Ascending aorta (tissue), 2 donors: Measurements from ENCODE around the gene CDK1. TPM values are rescaled to one million over a fixed set of nuclear protein-coding genes. Genes with fewer than 3 reads are reported as not detected.
"Not testable (repeated sequence)": the region's sequence is repeated elsewhere in the genome, so short reads cannot be mapped to it uniquely, and the experiment has no call there.

Experiments used
- DNase-seq, 2 donors: peaks; one replicate each; pipeline ENCODE4 v3.0.0-alpha.2; 2019; ENCODE audit warnings: low spot score in 2 of 2
- H3K27ac ChIP-seq, 2 donors: fragments of 200-600 bp; sonication (generic); one replicate each; pipeline ENCODE4 v1.5.1; 2016 to 2017; ENCODE audit warnings: mild to moderate bottlenecking in 1 of 2
- H3K27me3 ChIP-seq: fragments of 200-600 bp; sonication (generic); one replicate; pipeline ENCODE4 v1.5.1; 2017
- H3K36me3 ChIP-seq, 2 donors: fragments of 200-600 bp; sonication (generic); one replicate each; pipeline ENCODE4 v1.5.1; 2016
- H3K4me1 ChIP-seq, 2 donors: fragments of 200-600 bp; sonication (generic); one replicate each; pipeline ENCODE4 v1.5.1; 2016 to 2017; ENCODE audit warnings: mild to moderate bottlenecking in 1 of 2
- H3K4me3 ChIP-seq, 2 donors: fragments of 200-600 bp; sonication (generic); one replicate each; pipeline ENCODE4 v1.5.1; 2016 to 2017; ENCODE audit warnings: mild to moderate bottlenecking in 1 of 2
- H3K9me3 ChIP-seq, 2 donors: fragments of 200-600 bp; sonication (generic); one replicate each; pipeline ENCODE4 v1.5.1; 2016
- CTCF ChIP-seq, 3 experiments: fragments of 200-600 bp in 2 of 3; fragments of 450-650 bp in 1 of 3; sonication (generic) in 2 of 3; IDR thresholded peaks; one replicate each; pipeline ENCODE4 v1.5.1; 2016 to 2019; ENCODE audit warnings: antibody characterized with exemption in 3 of 3, mild to moderate bottlenecking in 1 of 3, moderate library complexity in 1 of 3
- intact Hi-C: fragments of 100-400 bp; cut with DNase I; formaldehyde crosslinking; loops from one replicate; pipeline ENCODE4 v1.15.1; 2023
- total RNA-seq: library from RNA; depleted of rRNA; stranded (reverse); fragments of >200 nt; gene quantifications from one replicate; pipeline ENCODE4 v1.1.0, GENCODE V29; 2016

The CDK1 gene
- total RNA-seq, 1 donor from 2014 or later = not detected

GRCh38 chr10:60822809-60823208, 44.5 kb downstream of the CDK1 start:
- no peak overlapping the region for H3K4me3 ChIP-seq
- H3K36me3 ChIP-seq = no peaks in the 10 kb centered on the region
- H3K27me3 ChIP-seq = no peaks in the 10 kb centered on the region
- no peak for TF ChIP-seq CTCF (IDR thresholded peaks at IDR 0.05)
- no peaks in the 10 kb centered on the region for H3K9me3 ChIP-seq
- intact Hi-C loops = no loop called here
- H3K4me1 ChIP-seq = no peaks in the 10 kb centered on the region
- no peak for DNase-seq
- no peak overlapping the region for H3K27ac ChIP-seq

GRCh38 chr10:60823324-60823723, 45.0 kb downstream of the CDK1 start:
- no peak for TF ChIP-seq CTCF (IDR thresholded peaks at IDR 0.05)
- Histone ChIP-seq H3K27ac (no peak overlapping the region), H3K4me3 (no peak overlapping the region), H3K9me3 (no peaks in the 10 kb centered on the region), H3K27me3 (no peaks in the 10 kb centered on the region), H3K36me3 (no peaks in the 10 kb centered on the region), H3K4me1 (peaks cover 0 to 2% of the 10 kb centered on the region in 2 donors)
- DNase-seq = no peak
- intact Hi-C loops = no loop called here

GRCh38 chr10:60825520-60825919, 47.2 kb downstream of the CDK1 start:
- intact Hi-C loops = no loop called here
- H3K36me3 ChIP-seq = no peaks in the 10 kb centered on the region
- H3K27me3 ChIP-seq = no peaks in the 10 kb centered on the region
- DNase-seq = no peak
- no peak for TF ChIP-seq CTCF (IDR thresholded peaks at IDR 0.05)
- peaks cover 0 to 2% of the 10 kb centered on the region in 2 donors for H3K4me1 ChIP-seq
- H3K9me3 ChIP-seq = no peaks in the 10 kb centered on the region
- no peak overlapping the region for H3K4me3 ChIP-seq
- H3K27ac ChIP-seq = no peak overlapping the region

DNA sequence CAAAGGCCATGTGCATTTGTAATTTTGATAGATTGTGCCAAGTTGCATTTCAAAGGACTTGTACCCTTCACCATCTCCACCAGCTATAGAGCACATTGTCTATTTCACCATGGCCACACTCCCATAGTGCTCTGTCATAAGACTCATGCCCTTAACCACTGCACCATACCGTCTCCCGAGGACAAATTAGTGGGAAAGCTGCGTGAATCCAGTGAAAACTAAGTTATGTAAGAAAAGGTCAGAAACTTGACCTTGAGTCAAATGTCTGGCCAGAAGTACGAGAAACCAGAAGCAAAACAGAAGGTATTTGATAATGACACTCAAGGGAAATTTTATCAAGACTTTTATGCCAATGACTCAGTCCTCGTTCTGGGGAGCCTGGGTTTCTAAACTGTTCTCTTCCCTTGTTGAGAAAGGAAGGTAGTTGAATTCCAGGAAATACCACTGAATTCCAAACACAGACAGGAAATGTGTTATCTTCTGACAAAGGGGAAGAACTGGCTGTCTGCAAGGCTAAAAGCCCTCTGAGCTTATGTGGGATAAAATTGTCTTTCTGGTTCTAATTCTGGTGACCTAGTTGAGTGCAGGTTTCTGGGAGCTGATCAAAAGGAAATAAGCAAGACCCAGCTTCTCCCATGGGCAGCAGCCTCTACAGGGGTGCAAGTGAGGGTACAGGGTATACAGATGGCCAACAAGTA, 49.7 kb downstream of the CDK1 start:
- TF ChIP-seq CTCF (IDR thresholded peaks at IDR 0.05) = no peak
- Histone ChIP-seq H3K36me3 (no peaks in the 10 kb centered on the region), H3K4me3 (no peak overlapping the region), H3K9me3 (no peaks in the 10 kb centered on the region), H3K27me3 (no peaks in the 10 kb centered on the region), H3K27ac (peak overlapping the region in 1 of 2 donors; percentile 28), H3K4me1 (peaks cover 0 to 2% of the 10 kb centered on the region in 2 donors)
- intact Hi-C loops = no loop called here
- no peak for DNase-seq

DNA sequence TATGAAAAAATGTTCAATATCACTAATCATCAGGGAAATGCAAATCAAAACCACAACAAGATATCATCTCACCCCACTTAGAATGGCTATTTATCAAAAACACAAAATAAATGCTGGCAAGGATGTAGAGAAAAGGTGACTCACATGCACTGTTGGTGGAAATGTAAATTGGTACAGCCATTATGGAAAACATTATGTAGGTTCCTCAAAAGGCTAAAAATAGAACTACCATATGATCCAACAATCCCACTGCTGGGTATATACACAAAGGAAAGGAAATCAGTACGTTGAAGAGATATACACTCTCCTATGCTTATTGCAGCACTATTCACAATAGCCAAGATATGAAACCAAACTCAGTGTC, 50.2 kb downstream of the CDK1 start:
- H3K9me3 ChIP-seq = no peaks in the 10 kb centered on the region
- peak overlapping the region in 1 of 2 donors; percentile 28 for H3K27ac ChIP-seq
- peaks cover 0 to 2% of the 10 kb centered on the region in 2 donors for H3K4me1 ChIP-seq
- H3K27me3 ChIP-seq = no peaks in the 10 kb centered on the region
- H3K36me3 ChIP-seq = no peaks in the 10 kb centered on the region
- no peak for TF ChIP-seq CTCF (IDR thresholded peaks at IDR 0.05)
- no peak overlapping the region for H3K4me3 ChIP-seq
- no peak for DNase-seq
- intact Hi-C loops = no loop called here

GRCh38 chr10:60832136-60832535, 53.9 kb downstream of the CDK1 start:
- H3K4me1 ChIP-seq, H3K4me3 ChIP-seq, H3K9me3 ChIP-seq, H3K27ac ChIP-seq, DNase-seq, H3K27me3 ChIP-seq, intact Hi-C loops, H3K36me3 ChIP-seq: not testable (repeated sequence)
